Stimulated activated effector memory CD8-positive, alpha-beta T cell treated with anti-CD3 and anti-CD28 coated beads, Interleukin-12 subunit alpha, Interleukin-12 subunit beta, amount 100 ng/mL, for 72 hours (primary cell): ENCODE data around the gene MRPL38.
"Not testable (repeated sequence)": the region's sequence is repeated elsewhere in the genome, so short reads cannot be mapped to it uniquely, and the experiment has no call there.

Source experiments
- ATAC-seq: fragments of 150-1000 bp; cut with Tn5 transposase; 2 replicates; pipeline ENCODE4 v1.10.0; 2021
- DNase-seq, 2 donors: peaks; one replicate each; pipeline ENCODE4 v3.0.0; 2021 to 2022; ENCODE audit warnings: low spot score in 2 of 2
- H3K27ac Mint-ChIP-seq: one replicate; pipeline ENCODE4 v1.8.0; 2022; ENCODE audit warnings: mild to moderate bottlenecking, mixed read lengths
- H3K36me3 Mint-ChIP-seq: one replicate; pipeline ENCODE4 v1.8.0; 2022; ENCODE audit warnings: mild to moderate bottlenecking, mixed read lengths
- H3K4me1 Mint-ChIP-seq: one replicate; pipeline ENCODE4 v1.8.0; 2022; ENCODE audit warnings: mixed read lengths
- H3K4me3 Mint-ChIP-seq: one replicate; pipeline ENCODE4 v1.8.0; 2022; ENCODE audit warnings: mild to moderate bottlenecking, mixed read lengths
- H3K9me3 Mint-ChIP-seq: one replicate; pipeline ENCODE4 v1.8.0; 2022; ENCODE audit warnings: mixed read lengths

MRPL38 gene

GRCh38 chr17:75876938-75877751 is 27.5 kb downstream of the MRPL38 start:
- H3K4me1 Mint-ChIP-seq: peaks cover 38% of the 10 kb centered on the region

GRCh38 chr17:75876190-75876937 is 28.3 kb downstream of the MRPL38 start:
- H3K9me3 Mint-ChIP-seq: no peaks in the 10 kb centered on the region
- H3K4me3 Mint-ChIP-seq: peak overlapping the region; percentile 85
- DNase-seq (peak; percentile 34 to 81), ATAC-seq (peak; percentile 55)
- peaks cover 30% of the 10 kb centered on the region for H3K4me1 Mint-ChIP-seq
- peak overlapping the region; percentile 91 for H3K27ac Mint-ChIP-seq
- H3K36me3 Mint-ChIP-seq: peaks cover 11% of the 10 kb centered on the region

More at GRCh38 chr17:75876938-75877751, 27.5 kb downstream of the MRPL38 start:
- H3K36me3 Mint-ChIP-seq: peaks cover 11% of the 10 kb centered on the region
- peak overlapping the region; percentile 85 for H3K4me3 Mint-ChIP-seq
- ATAC-seq: peak; percentile 53
- peak overlapping the region; percentile 91 for H3K27ac Mint-ChIP-seq
- peak in 1 of 2 donors; percentile 76 for DNase-seq
- H3K9me3 Mint-ChIP-seq: no peaks in the 10 kb centered on the region

DNA sequence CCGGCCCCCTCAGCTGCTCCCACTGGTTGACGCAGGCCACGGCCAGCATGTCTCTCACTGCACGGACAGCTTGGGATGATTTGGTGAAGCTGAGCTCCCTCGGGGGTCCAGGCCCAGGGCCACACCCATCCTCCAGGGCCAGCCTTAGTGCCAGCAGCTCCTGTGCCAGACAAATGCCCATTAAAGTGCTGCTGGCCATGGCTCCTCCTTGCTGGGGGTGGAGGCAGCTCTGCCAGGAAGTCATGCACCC is 28.8 kb downstream of the MRPL38 start:
- H3K4me1 Mint-ChIP-seq: peaks cover 29% of the 10 kb centered on the region
- peak overlapping the region; percentile 85 for H3K4me3 Mint-ChIP-seq
- ATAC-seq (no peak), DNase-seq (no peak)
- no peaks in the 10 kb centered on the region for H3K9me3 Mint-ChIP-seq
- peaks cover 11% of the 10 kb centered on the region for H3K36me3 Mint-ChIP-seq
- H3K27ac Mint-ChIP-seq: peak overlapping the region; percentile 91

- peaks cover 29% of the 10 kb centered on the region for H3K4me1 Mint-ChIP-seq
- peak overlapping the region; percentile 85 for H3K4me3 Mint-ChIP-seq
Measured at GRCh38 chr17:75875182-75875939, 29.3 kb downstream of the MRPL38 start.

DNA sequence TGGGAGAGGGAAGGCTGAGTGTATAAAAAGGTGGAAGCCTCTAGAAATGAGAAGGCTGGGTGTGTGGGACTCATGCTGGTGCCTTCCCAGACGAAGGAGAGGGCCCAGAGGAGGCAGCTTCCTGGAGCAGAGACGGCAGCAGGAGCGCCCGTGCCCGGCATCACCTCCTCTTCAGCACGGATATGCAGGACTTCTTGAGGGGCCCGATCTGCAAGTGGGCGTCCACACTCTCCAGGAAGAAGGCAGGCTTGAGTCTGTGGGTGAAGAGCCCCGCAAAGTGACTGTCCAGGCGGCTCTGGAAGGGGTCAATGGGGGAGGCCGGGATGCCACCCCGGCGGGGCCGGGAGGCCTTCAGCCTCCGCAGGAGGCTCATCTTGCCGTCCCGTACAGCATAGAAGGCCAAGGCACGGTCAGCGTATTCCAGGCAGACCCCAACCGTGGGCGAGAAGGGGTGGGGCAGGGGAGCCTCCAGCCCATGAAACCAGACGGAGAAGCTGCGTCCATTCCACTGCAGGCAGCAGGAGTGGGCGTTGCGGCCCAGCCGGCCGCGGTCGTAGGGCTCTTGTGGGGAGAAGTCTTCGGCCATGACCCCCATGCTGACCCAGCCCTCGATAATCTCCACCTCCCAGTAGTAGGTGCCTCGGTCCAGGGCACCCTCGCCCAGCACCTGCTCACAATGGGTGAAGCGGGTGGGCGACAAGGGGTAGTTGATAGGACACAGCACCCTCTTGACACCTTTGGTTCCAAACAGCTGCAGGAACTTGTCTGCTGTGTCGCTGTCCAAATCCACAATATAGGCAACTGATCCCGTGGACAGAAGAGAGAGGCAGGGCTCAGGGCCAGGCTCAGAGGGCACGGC is 30.1 kb downstream of the MRPL38 start:
- peaks cover 11% of the 10 kb centered on the region for H3K36me3 Mint-ChIP-seq
- no peak for ATAC-seq
- DNase-seq: no peak
- H3K27ac Mint-ChIP-seq: no peak overlapping the region
- H3K4me1 Mint-ChIP-seq: peaks cover 29% of the 10 kb centered on the region
- no peak overlapping the region for H3K4me3 Mint-ChIP-seq
- H3K9me3 Mint-ChIP-seq: no peaks in the 10 kb centered on the region

More at GRCh38 chr17:75875182-75875939, 29.3 kb downstream of the MRPL38 start:
- Mint-ChIP-seq H3K27ac (peak overlapping the region; percentile 91), H3K9me3 (no peaks in the 10 kb centered on the region), H3K36me3 (peaks cover 11% of the 10 kb centered on the region)
- DNase-seq (no peak), ATAC-seq (no peak)

DNA sequence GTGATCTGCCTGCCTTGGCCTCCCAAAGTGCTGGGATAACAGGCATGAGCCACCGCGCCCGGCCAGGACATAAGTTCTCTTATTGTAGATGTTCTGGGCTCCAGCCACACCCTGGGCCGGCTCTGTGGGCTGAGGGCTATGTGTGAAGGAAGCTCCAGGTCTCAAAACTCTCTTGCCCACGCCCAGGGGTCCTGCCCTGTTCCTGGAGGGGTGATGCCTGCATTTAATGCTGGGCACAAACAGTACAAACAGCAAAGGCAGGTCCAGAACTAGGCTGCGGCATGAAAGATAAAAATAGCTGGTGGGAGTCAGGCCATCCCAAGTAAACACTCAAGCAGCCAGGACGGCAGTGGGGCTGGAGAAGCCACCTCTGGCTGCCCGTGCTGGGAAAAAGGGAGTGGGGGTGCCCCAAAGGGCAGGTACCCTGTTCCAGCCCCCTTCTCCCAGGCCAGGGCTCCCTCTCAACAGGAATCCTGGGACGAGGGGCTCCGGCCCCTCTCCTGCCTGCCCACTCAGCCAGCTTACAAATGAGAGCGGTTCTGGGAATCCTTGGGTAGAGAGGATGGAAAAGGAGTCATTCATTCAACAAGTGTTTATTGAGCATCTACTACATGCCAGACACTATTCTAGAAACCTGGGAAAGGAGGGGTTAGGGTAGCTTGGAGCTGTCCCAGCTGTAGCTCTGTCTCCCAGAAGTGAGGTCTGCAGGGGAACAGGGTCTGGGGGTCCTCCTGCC is 30.9 kb downstream of the MRPL38 start:
- no peak for ATAC-seq
- H3K4me1 Mint-ChIP-seq: peaks cover 29% of the 10 kb centered on the region
- DNase-seq: no peak
- no peaks in the 10 kb centered on the region for H3K9me3 Mint-ChIP-seq
- H3K4me3 Mint-ChIP-seq: no peak overlapping the region
- H3K36me3 Mint-ChIP-seq: peaks cover 11% of the 10 kb centered on the region
- peak overlapping the region; percentile 92 for H3K27ac Mint-ChIP-seq

- no peak for DNase-seq
- H3K4me3 Mint-ChIP-seq: no peak overlapping the region
- peaks cover 26% of the 10 kb centered on the region for H3K4me1 Mint-ChIP-seq
- peak overlapping the region; percentile 92 for H3K27ac Mint-ChIP-seq
- H3K36me3 Mint-ChIP-seq: peaks cover 10% of the 10 kb centered on the region
- ATAC-seq: peak; percentile 31
- no peaks in the 10 kb centered on the region for H3K9me3 Mint-ChIP-seq
Measured at GRCh38 chr17:75872434-75873351, 32.0 kb downstream of the MRPL38 start.

GRCh38 chr17:75870228-75870627 is 34.5 kb downstream of the MRPL38 start:
- not testable (repeated sequence) for H3K4me3 Mint-ChIP-seq, H3K36me3 Mint-ChIP-seq, H3K9me3 Mint-ChIP-seq, ATAC-seq, DNase-seq
- Mint-ChIP-seq H3K4me1 (peaks cover 13% of the 10 kb centered on the region), H3K27ac (peak overlapping the region; percentile 4)

DNA sequence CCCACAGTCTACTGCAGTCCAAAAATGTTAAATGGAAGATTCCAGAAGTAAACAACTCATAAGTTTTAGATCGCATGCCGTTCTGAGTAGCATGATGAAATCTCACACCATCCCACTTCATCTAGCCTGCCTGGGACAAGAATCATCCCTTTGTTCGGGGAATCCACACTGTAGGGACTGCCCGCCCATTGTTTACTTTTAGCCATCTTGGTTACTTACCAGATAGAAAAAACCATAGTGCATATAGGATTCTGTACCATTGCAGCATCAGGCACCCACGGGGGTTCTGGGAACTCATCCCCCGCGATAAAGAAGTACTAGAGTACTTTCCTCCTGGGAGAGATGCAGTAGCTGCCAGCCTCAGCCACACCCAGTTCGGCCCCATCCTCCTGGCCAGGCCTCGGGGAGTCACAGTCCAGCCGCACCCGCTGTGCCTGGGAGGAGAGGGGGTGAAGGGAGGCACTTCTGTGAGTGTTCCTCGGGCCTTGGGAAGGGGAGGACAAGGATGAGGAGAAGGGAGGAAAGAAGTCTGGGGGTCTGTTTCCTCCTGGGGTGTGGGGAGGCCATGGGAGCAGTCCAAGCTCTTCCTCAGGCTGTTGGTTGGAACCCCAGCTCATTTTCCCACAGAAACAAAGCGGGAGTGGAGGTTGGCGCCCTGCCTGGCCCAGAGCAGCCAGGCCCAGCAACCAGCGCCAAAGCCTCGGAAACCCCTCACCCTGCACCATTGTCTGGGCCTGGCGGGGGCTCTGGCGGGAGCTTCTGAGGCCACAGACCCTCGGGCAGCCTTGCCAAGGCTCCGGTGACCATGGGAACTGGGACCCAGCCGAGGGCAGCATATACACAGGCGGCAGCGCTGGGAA is 35.2 kb downstream of the MRPL38 start:
- Mint-ChIP-seq H3K4me3 (no peak overlapping the region), H3K27ac (peak overlapping the region; percentile 40)

DNA sequence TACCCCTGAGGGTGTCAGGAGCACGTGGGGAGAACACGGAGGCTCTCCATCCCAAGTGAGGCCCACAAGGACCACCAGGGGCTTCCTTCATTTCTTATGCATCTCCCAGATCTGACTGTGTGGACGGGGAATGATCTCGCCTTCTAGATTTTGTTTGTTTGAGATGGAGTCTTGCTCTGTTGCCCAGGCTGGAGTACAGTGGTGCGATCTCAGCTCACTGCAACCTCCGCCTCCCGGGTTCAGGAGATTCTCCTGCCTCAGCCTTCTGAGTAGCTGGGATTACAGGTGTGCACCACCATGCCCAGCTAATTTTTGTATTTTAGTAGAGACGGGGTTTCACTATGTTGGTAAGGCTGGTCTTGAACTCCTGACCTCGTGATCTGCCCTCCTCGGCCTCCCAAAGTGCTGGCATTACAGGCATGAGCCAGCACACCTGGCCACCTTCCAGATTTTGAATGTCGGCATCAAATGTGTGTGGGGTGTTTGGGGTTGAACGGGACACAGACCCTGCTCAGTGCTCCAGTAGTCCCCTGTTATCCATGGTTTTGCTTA is 35.9 kb downstream of the MRPL38 start:
- Mint-ChIP-seq H3K4me1 (peaks cover 26% of the 10 kb centered on the region), H3K27ac (peak overlapping the region; percentile 40)

More for the DNA sequence above, 35.2 kb downstream of the MRPL38 start:
- peaks cover 21% of the 10 kb centered on the region for H3K4me1 Mint-ChIP-seq
- DNase-seq (no peak), ATAC-seq (no peak)
- no peaks in the 10 kb centered on the region for H3K9me3 Mint-ChIP-seq
- peaks cover 11% of the 10 kb centered on the region for H3K36me3 Mint-ChIP-seq

GRCh38 chr17:75865404-75866188 is 39.1 kb downstream of the MRPL38 start:
- Mint-ChIP-seq H3K4me3 (peak overlapping the region; percentile 51), H3K4me1 (peaks cover 28% of the 10 kb centered on the region)
- H3K36me3 Mint-ChIP-seq, H3K27ac Mint-ChIP-seq, DNase-seq, H3K9me3 Mint-ChIP-seq, ATAC-seq: not testable (repeated sequence)

More for the DNA sequence above, 35.9 kb downstream of the MRPL38 start:
- H3K4me3 Mint-ChIP-seq, ATAC-seq, H3K36me3 Mint-ChIP-seq, H3K9me3 Mint-ChIP-seq, DNase-seq: not testable (repeated sequence)

DNA sequence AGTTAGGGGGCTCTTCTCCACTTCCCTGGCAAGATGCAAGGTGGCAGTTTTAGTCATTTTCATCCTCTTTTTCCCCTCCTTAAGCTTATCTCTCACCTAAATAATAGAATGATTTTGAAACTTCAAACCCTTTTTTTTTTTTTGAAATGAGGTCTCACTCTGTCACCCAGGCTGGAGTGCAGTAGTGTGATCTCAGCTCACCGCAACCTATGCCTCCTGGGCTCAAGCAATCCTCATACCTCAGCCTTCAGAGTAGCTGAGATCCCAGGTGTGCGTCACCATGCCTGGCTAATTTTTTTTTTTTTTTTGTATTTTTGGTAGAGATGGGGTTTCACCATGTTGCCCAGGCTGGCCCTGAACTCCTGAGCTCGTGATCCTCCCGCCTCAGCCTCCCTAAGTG is 39.8 kb downstream of the MRPL38 start:
- ATAC-seq: peak; percentile 86
- not testable (repeated sequence) for H3K36me3 Mint-ChIP-seq, DNase-seq, H3K9me3 Mint-ChIP-seq
- H3K4me1 Mint-ChIP-seq: peaks cover 28% of the 10 kb centered on the region
- H3K4me3 Mint-ChIP-seq: peak overlapping the region; percentile 51
- H3K27ac Mint-ChIP-seq: peak overlapping the region; percentile 92
